PC-3 (cell line): ENCODE data around the gene NDUFB10.

Experiments used
- EZH2phosphoT487 ChIP-seq: fragments of 300-600 bp; sonication (generic); IDR thresholded peaks from 2 replicates; pipeline ENCODE4 v1.6.1; 2018; ENCODE audit warnings: mild to moderate bottlenecking, antibody characterized with exemption, low read length, borderline replicate concordance
- TF ChIP-seq, protein P1 (sequence below): fragments of 300-600 bp; sonication (generic); conservative IDR thresholded peaks from 2 replicates; pipeline ENCODE4 v1.5.1; 2017; ENCODE audit warnings: antibody characterized with exemption, low read depth, mild to moderate bottlenecking, low read length

DNA sequence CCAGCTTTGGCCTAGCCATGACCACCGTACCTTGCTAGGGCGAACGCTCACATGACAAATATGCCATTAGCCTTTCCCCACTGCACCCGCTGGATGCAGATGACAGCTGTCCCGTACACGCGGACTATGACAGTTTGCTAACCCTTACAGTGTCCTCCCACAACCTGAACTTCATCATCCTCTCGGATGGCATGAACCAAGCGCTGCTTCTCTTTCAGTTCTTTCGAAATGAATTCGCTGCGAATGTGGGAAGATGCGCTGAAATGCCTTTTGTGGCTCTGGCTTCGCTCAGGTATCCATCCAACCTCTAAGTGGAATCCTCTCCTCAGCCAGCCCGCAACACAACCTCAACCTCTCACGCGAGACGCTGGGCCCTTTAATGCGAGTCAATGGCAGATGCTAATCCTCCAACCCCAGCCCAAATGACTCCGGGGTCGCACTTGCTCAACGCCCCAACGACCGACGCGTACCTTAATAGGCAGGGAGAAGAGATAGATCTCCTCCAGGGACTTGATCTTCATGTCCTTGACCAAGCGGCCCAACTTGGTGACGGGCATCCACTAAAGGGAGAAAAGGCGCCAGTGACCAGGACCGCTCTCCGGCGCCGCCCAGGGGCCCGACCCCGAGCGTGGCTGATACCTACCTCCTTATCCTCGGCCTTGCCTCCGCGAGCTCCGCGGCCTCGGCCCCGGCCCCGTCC lies 4.6 kb downstream of the NDUFB10 start:
- no peak for TF ChIP-seq EZH2phosphoT487
- TF ChIP-seq, protein P1, sequence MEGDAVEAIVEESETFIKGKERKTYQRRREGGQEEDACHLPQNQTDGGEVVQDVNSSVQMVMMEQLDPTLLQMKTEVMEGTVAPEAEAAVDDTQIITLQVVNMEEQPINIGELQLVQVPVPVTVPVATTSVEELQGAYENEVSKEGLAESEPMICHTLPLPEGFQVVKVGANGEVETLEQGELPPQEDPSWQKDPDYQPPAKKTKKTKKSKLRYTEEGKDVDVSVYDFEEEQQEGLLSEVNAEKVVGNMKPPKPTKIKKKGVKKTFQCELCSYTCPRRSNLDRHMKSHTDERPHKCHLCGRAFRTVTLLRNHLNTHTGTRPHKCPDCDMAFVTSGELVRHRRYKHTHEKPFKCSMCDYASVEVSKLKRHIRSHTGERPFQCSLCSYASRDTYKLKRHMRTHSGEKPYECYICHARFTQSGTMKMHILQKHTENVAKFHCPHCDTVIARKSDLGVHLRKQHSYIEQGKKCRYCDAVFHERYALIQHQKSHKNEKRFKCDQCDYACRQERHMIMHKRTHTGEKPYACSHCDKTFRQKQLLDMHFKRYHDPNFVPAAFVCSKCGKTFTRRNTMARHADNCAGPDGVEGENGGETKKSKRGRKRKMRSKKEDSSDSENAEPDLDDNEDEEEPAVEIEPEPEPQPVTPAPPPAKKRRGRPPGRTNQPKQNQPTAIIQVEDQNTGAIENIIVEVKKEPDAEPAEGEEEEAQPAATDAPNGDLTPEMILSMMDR = no peak
